ENCODE measurements around the gene CTTNBP2NL.

Gene CTTNBP2NL

GRCh38 chr1:112369392-112370285, 26.4 kb upstream of the CTTNBP2NL start:
- TF ChIP-seq PKNOX1 (IDR thresholded peaks at IDR 0.05) (no peak), ARNT (IDR thresholded peaks at IDR 0.05) (no peak), SUZ12 (IDR thresholded peaks at IDR 0.05) (no peak), ZNF384 (IDR thresholded peaks at IDR 0.05) (no peak), L3MBTL2 (conservative IDR thresholded peaks at IDR 0.05) (no peak), TARDBP (IDR thresholded peaks at IDR 0.05) (no peak), FOXK2 (IDR thresholded peaks at IDR 0.05) (no peak), ELF4 (IDR thresholded peaks at IDR 0.05) (no peak), FOXA1 (IDR thresholded peaks at IDR 0.05) (no peak), SP1 (IDR thresholded peaks at IDR 0.05) (no peak), FOXM1 (IDR thresholded peaks at IDR 0.05; ENCODE audit: borderline replicate concordance) (no peak), HDGF (IDR thresholded peaks at IDR 0.05; ENCODE audit: borderline replicate concordance) (no peak), NFRKB (IDR thresholded peaks at IDR 0.05) (no peak), BHLHE40 (IDR thresholded peaks at IDR 0.05; ENCODE audit: borderline replicate concordance) (no peak), LEF1 (IDR thresholded peaks at IDR 0.05; ENCODE audit: borderline replicate concordance) (no peak), CTBP1 (IDR thresholded peaks at IDR 0.05; ENCODE audit: borderline replicate concordance) (no peak)
- DNase-seq (ENCODE audit: extremely low spot score): peak; percentile 95
- ChIA-PET POLR2A (no interaction called here), CTCF (interaction anchor here (0.6 to 1.5 kb wide), 13 partner anchors 8 to 409 kb away, joined by 3 to 10 read pairs (median 4); partner anchors contain the start of gene CTTNBP2NL)

GRCh38 chr1:112370996-112371395, 25.0 kb upstream of the CTTNBP2NL start:
- CTCF ChIA-PET: interaction anchor here (0.6 to 1.5 kb wide), 4 partner anchors 12 to 604 kb away, joined by 3 to 7 read pairs (median 4); no protein-coding TSS in a partner anchor

GRCh38 chr1:112371775-112372174, 24.2 kb upstream of the CTTNBP2NL start:
- ChIA-PET POLR2A (no interaction called here), CTCF (no interaction called here)
- TF ChIP-seq FOXA1 (IDR thresholded peaks at IDR 0.05): no peak
- no peak for TF ChIP-seq HDGF (IDR thresholded peaks at IDR 0.05; ENCODE audit: borderline replicate concordance)
- no peak for TF ChIP-seq ARNT (IDR thresholded peaks at IDR 0.05)
- TF ChIP-seq L3MBTL2 (conservative IDR thresholded peaks at IDR 0.05): no peak
- TF ChIP-seq TARDBP (IDR thresholded peaks at IDR 0.05): no peak
- no peak for TF ChIP-seq SP1 (IDR thresholded peaks at IDR 0.05)
- no peak for TF ChIP-seq FOXK2 (IDR thresholded peaks at IDR 0.05)
- TF ChIP-seq FOXM1 (IDR thresholded peaks at IDR 0.05; ENCODE audit: borderline replicate concordance): no peak
- no peak for TF ChIP-seq LEF1 (IDR thresholded peaks at IDR 0.05; ENCODE audit: borderline replicate concordance)
- no peak for TF ChIP-seq PKNOX1 (IDR thresholded peaks at IDR 0.05)
- TF ChIP-seq ZNF384 (IDR thresholded peaks at IDR 0.05): no peak
- no peak for TF ChIP-seq BHLHE40 (IDR thresholded peaks at IDR 0.05; ENCODE audit: borderline replicate concordance)
- TF ChIP-seq SUZ12 (IDR thresholded peaks at IDR 0.05): no peak
- no peak for TF ChIP-seq ELF4 (IDR thresholded peaks at IDR 0.05)
- no peak for TF ChIP-seq NFRKB (IDR thresholded peaks at IDR 0.05)
- TF ChIP-seq CTBP1 (IDR thresholded peaks at IDR 0.05; ENCODE audit: borderline replicate concordance): no peak
- no peak for DNase-seq (ENCODE audit: extremely low spot score)

More at GRCh38 chr1:112370996-112371395, 25.0 kb upstream of the CTTNBP2NL start:
- DNase-seq (ENCODE audit: extremely low spot score): no peak
- TF ChIP-seq SP1 (IDR thresholded peaks at IDR 0.05) (no peak), LEF1 (IDR thresholded peaks at IDR 0.05; ENCODE audit: borderline replicate concordance) (no peak), BHLHE40 (IDR thresholded peaks at IDR 0.05; ENCODE audit: borderline replicate concordance) (no peak), FOXM1 (IDR thresholded peaks at IDR 0.05; ENCODE audit: borderline replicate concordance) (no peak), PKNOX1 (IDR thresholded peaks at IDR 0.05) (no peak), ELF4 (IDR thresholded peaks at IDR 0.05) (no peak), SUZ12 (IDR thresholded peaks at IDR 0.05) (no peak), HDGF (IDR thresholded peaks at IDR 0.05; ENCODE audit: borderline replicate concordance) (no peak), ARNT (IDR thresholded peaks at IDR 0.05) (no peak), L3MBTL2 (conservative IDR thresholded peaks at IDR 0.05) (no peak), FOXK2 (IDR thresholded peaks at IDR 0.05) (no peak), NFRKB (IDR thresholded peaks at IDR 0.05) (no peak), CTBP1 (IDR thresholded peaks at IDR 0.05; ENCODE audit: borderline replicate concordance) (no peak), TARDBP (IDR thresholded peaks at IDR 0.05) (no peak), ZNF384 (IDR thresholded peaks at IDR 0.05) (no peak), FOXA1 (IDR thresholded peaks at IDR 0.05) (no peak)
- POLR2A ChIA-PET: no interaction called here

GRCh38 chr1:112373806-112374205, 22.2 kb upstream of the CTTNBP2NL start:
- CTCF ChIA-PET: no interaction called here

GRCh38 chr1:112375701-112376100, 20.3 kb upstream of the CTTNBP2NL start:
- no peak for DNase-seq (ENCODE audit: extremely low spot score)
- CTCF ChIA-PET: no interaction called here
- POLR2A ChIA-PET: no interaction called here
- no peak for TF ChIP-seq ELF4 (IDR thresholded peaks at IDR 0.05)
- TF ChIP-seq FOXA1 (IDR thresholded peaks at IDR 0.05): no peak
- no peak for TF ChIP-seq TARDBP (IDR thresholded peaks at IDR 0.05)
- no peak for TF ChIP-seq SP1 (IDR thresholded peaks at IDR 0.05)
- no peak for TF ChIP-seq ARNT (IDR thresholded peaks at IDR 0.05)
- TF ChIP-seq L3MBTL2 (conservative IDR thresholded peaks at IDR 0.05): no peak
- no peak for TF ChIP-seq FOXM1 (IDR thresholded peaks at IDR 0.05; ENCODE audit: borderline replicate concordance)
- no peak for TF ChIP-seq ZNF384 (IDR thresholded peaks at IDR 0.05)
- TF ChIP-seq NFRKB (IDR thresholded peaks at IDR 0.05): no peak
- TF ChIP-seq HDGF (IDR thresholded peaks at IDR 0.05; ENCODE audit: borderline replicate concordance): no peak
- TF ChIP-seq BHLHE40 (IDR thresholded peaks at IDR 0.05; ENCODE audit: borderline replicate concordance): no peak
- TF ChIP-seq CTBP1 (IDR thresholded peaks at IDR 0.05; ENCODE audit: borderline replicate concordance): no peak
- no peak for TF ChIP-seq LEF1 (IDR thresholded peaks at IDR 0.05; ENCODE audit: borderline replicate concordance)
- TF ChIP-seq FOXK2 (IDR thresholded peaks at IDR 0.05): no peak
- no peak for TF ChIP-seq PKNOX1 (IDR thresholded peaks at IDR 0.05)
- TF ChIP-seq SUZ12 (IDR thresholded peaks at IDR 0.05): no peak

More at GRCh38 chr1:112373806-112374205, 22.2 kb upstream of the CTTNBP2NL start:
- no peak for DNase-seq (ENCODE audit: extremely low spot score)
- TF ChIP-seq TARDBP (IDR thresholded peaks at IDR 0.05): no peak
- TF ChIP-seq ZNF384 (IDR thresholded peaks at IDR 0.05): no peak
- no peak for TF ChIP-seq ARNT (IDR thresholded peaks at IDR 0.05)
- no peak for TF ChIP-seq FOXM1 (IDR thresholded peaks at IDR 0.05; ENCODE audit: borderline replicate concordance)
- TF ChIP-seq LEF1 (IDR thresholded peaks at IDR 0.05; ENCODE audit: borderline replicate concordance): no peak
- no peak for TF ChIP-seq BHLHE40 (IDR thresholded peaks at IDR 0.05; ENCODE audit: borderline replicate concordance)
- no peak for TF ChIP-seq HDGF (IDR thresholded peaks at IDR 0.05; ENCODE audit: borderline replicate concordance)
- POLR2A ChIA-PET: no interaction called here

Data from HEK293T (cell line).